Thyroid gland (tissue), 4 donors: ENCODE data around the gene OSBPL1A.

Source experiments
- CTCF ChIP-seq, 6 experiments: fragments of 200-600 bp in 3 of 6; fragments of 450-650 bp in 3 of 6; sonication (generic) in 3 of 6; IDR thresholded peaks; one replicate each; pipeline ENCODE4 v1.5.1; 2016 to 2019; ENCODE audit warnings: antibody characterized with exemption in 6 of 6, mild to moderate bottlenecking in 2 of 6, inconsistent platforms in 1 of 6, moderate library complexity in 1 of 6
- POLR2A ChIP-seq, 2 donors: fragments of 450-650 bp; IDR thresholded peaks; one replicate each; pipeline ENCODE4 v1.6.1; 2017; ENCODE audit warnings: antibody characterized with exemption in 2 of 2, mild to moderate bottlenecking in 2 of 2, moderate library complexity in 1 of 2

GRCh38 chr18:24189664-24190346 is 207.8 kb downstream of the OSBPL1A start:
- TF ChIP-seq CTCF (IDR thresholded peaks at IDR 0.05) (no peak), POLR2A (IDR thresholded peaks at IDR 0.05) (no peak)
